K562 (cell line): ENCODE data around the gene CEMIP. TPM values are rescaled to one million over a fixed set of nuclear protein-coding genes. Genes with fewer than 3 reads are reported as not detected.

Source experiments
- ATF1 ChIP-seq, 2 experiments: fragments of 450-650 bp in 1 of 2; IDR thresholded peaks; 2 replicates each; pipeline ENCODE4 v1.6.1; 2016; ENCODE audit warnings: missing compliant biosample characterization in 1 of 2, missing genetic modification characterization in 1 of 2
- CBFB ChIP-seq: sonication (generic); formaldehyde crosslinking; IDR thresholded peaks from 2 replicates; pipeline ENCODE4 v1.4.0; 2020; ENCODE audit warnings: mild to moderate bottlenecking, missing genetic modification reagents
- ELF4 ChIP-seq: fragments of 450-650 bp; formaldehyde crosslinking; IDR thresholded peaks from 2 replicates; pipeline ENCODE4 v1.4.0; 2022; ENCODE audit warnings: missing genetic modification characterization
- FOXP1 ChIP-seq: sonication (generic); formaldehyde crosslinking; IDR thresholded peaks from 2 replicates; pipeline ENCODE4 v1.8.0; 2022; ENCODE audit warnings: mild to moderate bottlenecking, missing genetic modification reagents
- ILF3 ChIP-seq: fragments of 450-650 bp; IDR thresholded peaks from 2 replicates; pipeline ENCODE4 v1.6.1; 2018; ENCODE audit warnings: antibody characterized with exemption, mild to moderate bottlenecking, moderate library complexity, borderline replicate concordance
- KAT2B ChIP-seq: IDR thresholded peaks from one replicate; pipeline ENCODE4 v1.6.1; 2012; ENCODE audit warnings: low read depth, mild to moderate bottlenecking, control low read depth, inconsistent platforms, low read length, moderate library complexity
- KDM5B ChIP-seq: fragments of 200-600 bp; sonication (generic); IDR thresholded peaks from 2 replicates; pipeline ENCODE4 v1.6.1; 2012; ENCODE audit warnings: low read depth, mild to moderate bottlenecking, moderate library complexity, low read length, control low read depth, inconsistent platforms; ENCODE audit not compliant: insufficient replicate concordance
- MCM3 ChIP-seq: fragments of 450-650 bp; IDR thresholded peaks from 2 replicates; pipeline ENCODE4 v1.6.1; 2016
- NCOA6 ChIP-seq: fragments of 450-650 bp; IDR thresholded peaks from 2 replicates; pipeline ENCODE4 v1.6.1; 2017; ENCODE audit warnings: mild to moderate bottlenecking
- PHTF2 ChIP-seq: fragments of 250-450 bp; sonication (Bioruptor Pico); IDR thresholded peaks from 2 replicates; pipeline ENCODE4 v1.5.0; 2021; ENCODE audit warnings: mild to moderate bottlenecking
- PRPF4 ChIP-seq: fragments of 200-400 bp; formaldehyde crosslinking; IDR thresholded peaks from one replicate; pipeline ENCODE4 v1.6.1; 2017; ENCODE audit warnings: low read length, low read depth, mild to moderate bottlenecking; ENCODE audit not compliant: insufficient read depth, poor library complexity, severe bottlenecking
- PTBP1 ChIP-seq: fragments of 200-400 bp; formaldehyde crosslinking; IDR thresholded peaks from 2 replicates; pipeline ENCODE4 v1.6.1; 2017; ENCODE audit warnings: low read depth, low read length
- TARDBP ChIP-seq: fragments of 450-650 bp; IDR thresholded peaks from 2 replicates; pipeline ENCODE4 v1.6.1; 2016
- TBP ChIP-seq: optimal IDR thresholded peaks from 2 replicates; pipeline ENCODE3; 2011; ENCODE audit warnings: low read depth, low read length, improper control_type of control experiment
- ZC3H11A ChIP-seq: IDR thresholded peaks from 2 replicates; pipeline ENCODE4 v1.6.1; 2012; ENCODE audit warnings: low read depth, low read length, improper control_type of control experiment
- ZNF785 ChIP-seq: fragments of 250-450 bp; sonication (Bioruptor Pico); IDR thresholded peaks from 2 replicates; pipeline ENCODE4 v1.4.0; 2020; ENCODE audit warnings: mild to moderate bottlenecking
- polyA plus RNA-seq, 8 experiments: library from polyadenylated mRNA; depleted of rRNA in 4 of 8; stranded (reverse) in 5 of 8; unstranded in 3 of 8; fragments of >200 nt; fragmentation: Nextera tagmentation in 2 of 8; fragmentation: Illumina TruSeq in 1 of 8; extraction: Ambion mirVana in 2 of 8; extraction: Trizol in 1 of 8; gene quantifications; 2 replicates each; pipeline versions ENCODE4 v1.2.1 to v1.2.3, GENCODE V29; 2011 to 2014; ENCODE audit warnings: inconsistent platforms in 1 of 8, missing spikeins in 1 of 8
- total RNA-seq, 7 experiments: library from RNA; depleted of rRNA in 6 of 7; stranded (reverse); fragments of >200 nt in 6 of 7; fragmentation: Illumina TruSeq in 2 of 7; extraction: Trizol in 2 of 7; gene quantifications; 2 replicates each; pipeline versions ENCODE4 v1.2.1 to v1.2.3, GENCODE V29; 2011 to 2021; ENCODE audit warnings: low replicate concordance in 1 of 7
- TF ChIP-seq, protein P1 (sequence below): fragments of 250-450 bp; sonication (Bioruptor Pico); IDR thresholded peaks from 2 replicates; pipeline ENCODE4 v1.4.0; 2020
- TF ChIP-seq, protein P2 (sequence below): sonication (generic); formaldehyde crosslinking; IDR thresholded peaks from 2 replicates; pipeline ENCODE4 v1.8.0; 2022; ENCODE audit warnings: mild to moderate bottlenecking, missing genetic modification reagents
- TF ChIP-seq, protein P3 (sequence below): fragments of 250-450 bp; sonication (Bioruptor Pico); IDR thresholded peaks from 2 replicates; pipeline ENCODE4 v1.5.0; 2021
- TF ChIP-seq, protein P4 (sequence below): fragments of 450-650 bp; formaldehyde crosslinking; IDR thresholded peaks from 2 replicates; pipeline ENCODE4 v1.4.0; 2020; ENCODE audit warnings: mild to moderate bottlenecking, moderate library complexity

CEMIP gene
- total and polyA plus RNA-seq, 9 of the 15 experiments (the other 6 are each of a cell fraction or from before 2014, with no cell fraction given) = 0.33 TPM; not detected in 8

DNA sequence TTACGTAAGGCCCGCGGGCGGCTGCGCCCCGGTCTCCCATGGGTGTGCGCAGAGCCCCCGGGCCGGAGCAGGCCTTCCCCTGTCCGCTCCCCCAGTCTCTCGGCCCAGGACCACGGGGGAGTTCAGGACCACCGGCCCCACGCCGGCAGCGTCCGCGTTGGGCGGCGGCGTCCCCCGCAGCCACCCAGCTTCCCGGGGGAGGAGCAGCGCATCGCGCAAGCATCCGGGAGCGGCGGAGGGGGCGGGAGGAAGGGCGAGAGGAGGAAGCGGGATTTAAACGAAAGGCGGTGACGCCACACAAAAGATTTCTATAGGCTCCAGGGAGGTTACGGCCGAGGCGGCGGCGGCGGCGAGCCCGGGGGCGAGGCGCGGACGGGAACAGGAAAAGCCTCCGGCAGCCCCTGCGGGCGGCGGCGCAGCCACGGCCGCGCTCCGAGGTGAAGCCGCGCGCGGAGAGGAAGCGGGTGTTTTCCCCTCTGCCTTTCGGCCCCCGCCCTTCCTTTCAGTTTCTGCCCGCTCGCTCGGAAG, 221.5 kb downstream of the CEMIP start, which contains the start of gene TLNRD1 (continued):
- TF ChIP-seq, protein P1, sequence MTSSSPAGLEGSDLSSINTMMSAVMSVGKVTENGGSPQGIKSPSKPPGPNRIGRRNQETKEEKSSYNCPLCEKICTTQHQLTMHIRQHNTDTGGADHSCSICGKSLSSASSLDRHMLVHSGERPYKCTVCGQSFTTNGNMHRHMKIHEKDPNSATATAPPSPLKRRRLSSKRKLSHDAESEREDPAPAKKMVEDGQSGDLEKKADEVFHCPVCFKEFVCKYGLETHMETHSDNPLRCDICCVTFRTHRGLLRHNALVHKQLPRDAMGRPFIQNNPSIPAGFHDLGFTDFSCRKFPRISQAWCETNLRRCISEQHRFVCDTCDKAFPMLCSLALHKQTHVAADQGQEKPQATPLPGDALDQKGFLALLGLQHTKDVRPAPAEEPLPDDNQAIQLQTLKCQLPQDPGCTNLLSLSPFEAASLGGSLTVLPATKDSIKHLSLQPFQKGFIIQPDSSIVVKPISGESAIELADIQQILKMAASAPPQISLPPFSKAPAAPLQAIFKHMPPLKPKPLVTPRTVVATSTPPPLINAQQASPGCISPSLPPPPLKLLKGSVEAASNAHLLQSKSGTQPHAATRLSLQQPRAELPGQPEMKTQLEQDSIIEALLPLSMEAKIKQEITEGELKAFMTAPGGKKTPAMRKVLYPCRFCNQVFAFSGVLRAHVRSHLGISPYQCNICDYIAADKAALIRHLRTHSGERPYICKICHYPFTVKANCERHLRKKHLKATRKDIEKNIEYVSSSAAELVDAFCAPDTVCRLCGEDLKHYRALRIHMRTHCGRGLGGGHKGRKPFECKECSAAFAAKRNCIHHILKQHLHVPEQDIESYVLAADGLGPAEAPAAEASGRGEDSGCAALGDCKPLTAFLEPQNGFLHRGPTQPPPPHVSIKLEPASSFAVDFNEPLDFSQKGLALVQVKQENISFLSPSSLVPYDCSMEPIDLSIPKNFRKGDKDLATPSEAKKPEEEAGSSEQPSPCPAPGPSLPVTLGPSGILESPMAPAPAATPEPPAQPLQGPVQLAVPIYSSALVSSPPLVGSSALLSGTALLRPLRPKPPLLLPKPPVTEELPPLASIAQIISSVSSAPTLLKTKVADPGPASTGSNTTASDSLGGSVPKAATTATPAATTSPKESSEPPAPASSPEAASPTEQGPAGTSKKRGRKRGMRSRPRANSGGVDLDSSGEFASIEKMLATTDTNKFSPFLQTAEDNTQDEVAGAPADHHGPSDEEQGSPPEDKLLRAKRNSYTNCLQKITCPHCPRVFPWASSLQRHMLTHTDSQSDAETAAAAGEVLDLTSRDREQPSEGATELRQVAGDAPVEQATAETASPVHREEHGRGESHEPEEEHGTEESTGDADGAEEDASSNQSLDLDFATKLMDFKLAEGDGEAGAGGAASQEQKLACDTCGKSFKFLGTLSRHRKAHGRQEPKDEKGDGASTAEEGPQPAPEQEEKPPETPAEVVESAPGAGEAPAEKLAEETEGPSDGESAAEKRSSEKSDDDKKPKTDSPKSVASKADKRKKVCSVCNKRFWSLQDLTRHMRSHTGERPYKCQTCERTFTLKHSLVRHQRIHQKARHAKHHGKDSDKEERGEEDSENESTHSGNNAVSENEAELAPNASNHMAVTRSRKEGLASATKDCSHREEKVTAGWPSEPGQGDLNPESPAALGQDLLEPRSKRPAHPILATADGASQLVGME (CRISPR knock-in tag) = no peak
- TF ChIP-seq KDM5B (peak; percentile 71), ELF4 (CRISPR knock-in tag) (no peak), ZNF785 (no peak), TBP (peak; percentile 36), ILF3 (no peak), MCM3 (no peak), ATF1 (CRISPR knock-in tag; IDR thresholded peaks at IDR 0.05) (0 out of 2 replicates have a peak, but pooled peaks have one; percentile 19), ATF1 (tag; IDR thresholded peaks at IDR 0.05) (peak; percentile 70), CBFB (CRISPR knock-in tag) (no peak), PRPF4 (no peak), KAT2B (no peak), NCOA6 (no peak), ZC3H11A (no peak), TARDBP (no peak), FOXP1 (CRISPR knock-in tag) (peak; percentile 68; the same call in 1 of the 2 replicates), PTBP1 (no peak), PHTF2 (CRISPR knock-in tag) (no peak)
- TF ChIP-seq, protein P2, sequence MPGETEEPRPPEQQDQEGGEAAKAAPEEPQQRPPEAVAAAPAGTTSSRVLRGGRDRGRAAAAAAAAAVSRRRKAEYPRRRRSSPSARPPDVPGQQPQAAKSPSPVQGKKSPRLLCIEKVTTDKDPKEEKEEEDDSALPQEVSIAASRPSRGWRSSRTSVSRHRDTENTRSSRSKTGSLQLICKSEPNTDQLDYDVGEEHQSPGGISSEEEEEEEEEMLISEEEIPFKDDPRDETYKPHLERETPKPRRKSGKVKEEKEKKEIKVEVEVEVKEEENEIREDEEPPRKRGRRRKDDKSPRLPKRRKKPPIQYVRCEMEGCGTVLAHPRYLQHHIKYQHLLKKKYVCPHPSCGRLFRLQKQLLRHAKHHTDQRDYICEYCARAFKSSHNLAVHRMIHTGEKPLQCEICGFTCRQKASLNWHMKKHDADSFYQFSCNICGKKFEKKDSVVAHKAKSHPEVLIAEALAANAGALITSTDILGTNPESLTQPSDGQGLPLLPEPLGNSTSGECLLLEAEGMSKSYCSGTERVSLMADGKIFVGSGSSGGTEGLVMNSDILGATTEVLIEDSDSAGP (CRISPR knock-in tag) = no peak
- TF ChIP-seq, protein P3, sequence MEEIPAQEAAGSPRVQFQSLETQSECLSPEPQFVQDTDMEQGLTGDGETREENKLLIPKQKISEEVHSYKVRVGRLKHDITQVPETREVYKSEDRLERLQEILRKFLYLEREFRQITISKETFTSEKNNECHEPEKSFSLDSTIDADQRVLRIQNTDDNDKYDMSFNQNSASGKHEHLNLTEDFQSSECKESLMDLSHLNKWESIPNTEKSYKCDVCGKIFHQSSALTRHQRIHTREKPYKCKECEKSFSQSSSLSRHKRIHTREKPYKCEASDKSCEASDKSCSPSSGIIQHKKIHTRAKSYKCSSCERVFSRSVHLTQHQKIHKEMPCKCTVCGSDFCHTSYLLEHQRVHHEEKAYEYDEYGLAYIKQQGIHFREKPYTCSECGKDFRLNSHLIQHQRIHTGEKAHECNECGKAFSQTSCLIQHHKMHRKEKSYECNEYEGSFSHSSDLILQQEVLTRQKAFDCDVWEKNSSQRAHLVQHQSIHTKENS (CRISPR knock-in tag) = no peak
- TF ChIP-seq, protein P4, sequence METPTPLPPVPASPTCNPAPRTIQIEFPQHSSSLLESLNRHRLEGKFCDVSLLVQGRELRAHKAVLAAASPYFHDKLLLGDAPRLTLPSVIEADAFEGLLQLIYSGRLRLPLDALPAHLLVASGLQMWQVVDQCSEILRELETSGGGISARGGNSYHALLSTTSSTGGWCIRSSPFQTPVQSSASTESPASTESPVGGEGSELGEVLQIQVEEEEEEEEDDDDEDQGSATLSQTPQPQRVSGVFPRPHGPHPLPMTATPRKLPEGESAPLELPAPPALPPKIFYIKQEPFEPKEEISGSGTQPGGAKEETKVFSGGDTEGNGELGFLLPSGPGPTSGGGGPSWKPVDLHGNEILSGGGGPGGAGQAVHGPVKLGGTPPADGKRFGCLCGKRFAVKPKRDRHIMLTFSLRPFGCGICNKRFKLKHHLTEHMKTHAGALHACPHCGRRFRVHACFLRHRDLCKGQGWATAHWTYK (CRISPR knock-in tag) = no peak
